ENCODE results near the gene HUNK.
"Not testable (repeated sequence)": the region's sequence is repeated elsewhere in the genome, so short reads cannot be mapped to it uniquely, and the experiment has no call there.

Gene HUNK

GRCh38 chr21:31866077-31866511, 6.7 kb upstream of the HUNK start:
- in situ Hi-C loops (cut with MboI; ENCODE audit: low pct_unique_long_range_greater_than_20kb, low sequenced_read_pairs, unreplicated experiment) = no loop called here
- peak; percentile 84 for TF ChIP-seq CTCF (IDR thresholded peaks at IDR 0.05; ENCODE audit: extremely low read depth, insufficient read depth, missing control alignments)
- peak; percentile 63 for DNase-seq (ENCODE audit: low spot score)

- no peak for TF ChIP-seq CTCF (IDR thresholded peaks at IDR 0.05; ENCODE audit: extremely low read depth, insufficient read depth, missing control alignments)
- in situ Hi-C loops (cut with MboI; ENCODE audit: low pct_unique_long_range_greater_than_20kb, low sequenced_read_pairs, unreplicated experiment) = no loop called here
These were observed 3.1 kb upstream of the HUNK start for GRCh38 chr21:31869750-31870149.

GRCh38 chr21:31870472-31871193, 2.2 kb upstream of the HUNK start:
- TF ChIP-seq CTCF (IDR thresholded peaks at IDR 0.05; ENCODE audit: extremely low read depth, insufficient read depth, missing control alignments) = no peak
- in situ Hi-C loops (cut with MboI; ENCODE audit: low pct_unique_long_range_greater_than_20kb, low sequenced_read_pairs, unreplicated experiment) = no loop called here
- DNase-seq (ENCODE audit: low spot score) = no peak

More at GRCh38 chr21:31869750-31870149, 3.1 kb upstream of the HUNK start:
- DNase-seq (ENCODE audit: low spot score) = no peak

- DNase-seq (ENCODE audit: low spot score); in situ Hi-C loops (cut with MboI; ENCODE audit: low pct_unique_long_range_greater_than_20kb, low sequenced_read_pairs, unreplicated experiment): not testable (repeated sequence)
These were observed 1.4 kb upstream of the HUNK start for GRCh38 chr21:31871371-31871770.

- in situ Hi-C loops (cut with MboI; ENCODE audit: low pct_unique_long_range_greater_than_20kb, low sequenced_read_pairs, unreplicated experiment) = no loop called here
- no peak for DNase-seq (ENCODE audit: low spot score)
- no peak for TF ChIP-seq CTCF (IDR thresholded peaks at IDR 0.05; ENCODE audit: extremely low read depth, insufficient read depth, missing control alignments)
These were observed 758 bp upstream of the HUNK start for GRCh38 chr21:31872072-31872451.

- TF ChIP-seq CTCF (IDR thresholded peaks at IDR 0.05; ENCODE audit: extremely low read depth, insufficient read depth, missing control alignments) = no peak
- no peak for DNase-seq (ENCODE audit: low spot score)
- in situ Hi-C loops (cut with MboI; ENCODE audit: low pct_unique_long_range_greater_than_20kb, low sequenced_read_pairs, unreplicated experiment) = no loop called here
These were observed 465 bp downstream of the HUNK start for GRCh38 chr21:31873275-31873695.

GRCh38 chr21:31873696-31874599, 1.1 kb downstream of the HUNK start:
- DNase-seq (ENCODE audit: low spot score) = peak; percentile 55
- peak; percentile 64 for TF ChIP-seq CTCF (IDR thresholded peaks at IDR 0.05; ENCODE audit: extremely low read depth, insufficient read depth, missing control alignments)
- in situ Hi-C loops (cut with MboI; ENCODE audit: low pct_unique_long_range_greater_than_20kb, low sequenced_read_pairs, unreplicated experiment) = no loop called here
